VCaP (cell line): ENCODE data around the gene PTCHD4.
"Not testable (repeated sequence)": the region's sequence is repeated elsewhere in the genome, so short reads cannot be mapped to it uniquely, and the experiment has no call there.

ENCODE experiments used
- H3K27ac ChIP-seq: fragments of 450-650 bp; 2 replicates; pipeline ENCODE4 v1.5.1; 2017
- CTCF ChIP-seq: fragments of 450-650 bp; conservative IDR thresholded peaks from 2 replicates; pipeline ENCODE4 v1.5.1; 2017; ENCODE audit warnings: mild to moderate bottlenecking, moderate library complexity

Gene PTCHD4

GRCh38 chr6:48136856-48137255 is 25.9 kb upstream of the PTCHD4 start:
- TF ChIP-seq CTCF = no peak
- H3K27ac ChIP-seq = no peak overlapping the region

GRCh38 chr6:48135323-48136084 is 24.5 kb upstream of the PTCHD4 start:
- TF ChIP-seq CTCF = no peak
- H3K27ac ChIP-seq = no peak overlapping the region

- TF ChIP-seq CTCF = no peak
- no peak overlapping the region for H3K27ac ChIP-seq
Measured at GRCh38 chr6:48134246-48134645, 23.2 kb upstream of the PTCHD4 start.

GRCh38 chr6:48123601-48124000 is 12.6 kb upstream of the PTCHD4 start:
- no peak overlapping the region for H3K27ac ChIP-seq
- TF ChIP-seq CTCF = no peak

- H3K27ac ChIP-seq = not testable (repeated sequence)
Measured at GRCh38 chr6:48121983-48122749, 11.2 kb upstream of the PTCHD4 start.

GRCh38 chr6:48116699-48117645 is 6.0 kb upstream of the PTCHD4 start:
- H3K27ac ChIP-seq = no peak overlapping the region
- no peak for TF ChIP-seq CTCF

GRCh38 chr6:48113130-48113529 is 2.1 kb upstream of the PTCHD4 start:
- no peak overlapping the region for H3K27ac ChIP-seq
- TF ChIP-seq CTCF = no peak
